GM12891 (cell line): ENCODE measurements around the gene HECTD2.

Experiments used
- PAX5 ChIP-seq: IDR thresholded peaks from 2 replicates; pipeline ENCODE4 v1.6.1; 2011; ENCODE audit warnings: low read length, moderate library complexity, mild to moderate bottlenecking; ENCODE audit not compliant: insufficient read depth, severe bottlenecking
- POLR2A ChIP-seq: IDR thresholded peaks from 2 replicates; pipeline ENCODE4 v1.6.1; 2011; ENCODE audit warnings: low read depth, low read length, control low read depth
- POLR2AphosphoS5 ChIP-seq: IDR thresholded peaks from 2 replicates; pipeline ENCODE4 v1.6.1; 2011; ENCODE audit warnings: low read depth, low read length, control low read depth
- POU2F2 ChIP-seq: IDR thresholded peaks from 2 replicates; pipeline ENCODE4 v1.6.1; 2011; ENCODE audit warnings: low read depth, mild to moderate bottlenecking, control low read depth, low read length, moderate library complexity
- SPI1 ChIP-seq: IDR thresholded peaks from 2 replicates; pipeline ENCODE4 v1.6.1; 2011; ENCODE audit warnings: low read depth, low read length, control low read depth
- TAF1 ChIP-seq: IDR thresholded peaks from 2 replicates; pipeline ENCODE4 v1.6.1; 2011; ENCODE audit warnings: low read depth, low read length, control low read depth

DNA sequence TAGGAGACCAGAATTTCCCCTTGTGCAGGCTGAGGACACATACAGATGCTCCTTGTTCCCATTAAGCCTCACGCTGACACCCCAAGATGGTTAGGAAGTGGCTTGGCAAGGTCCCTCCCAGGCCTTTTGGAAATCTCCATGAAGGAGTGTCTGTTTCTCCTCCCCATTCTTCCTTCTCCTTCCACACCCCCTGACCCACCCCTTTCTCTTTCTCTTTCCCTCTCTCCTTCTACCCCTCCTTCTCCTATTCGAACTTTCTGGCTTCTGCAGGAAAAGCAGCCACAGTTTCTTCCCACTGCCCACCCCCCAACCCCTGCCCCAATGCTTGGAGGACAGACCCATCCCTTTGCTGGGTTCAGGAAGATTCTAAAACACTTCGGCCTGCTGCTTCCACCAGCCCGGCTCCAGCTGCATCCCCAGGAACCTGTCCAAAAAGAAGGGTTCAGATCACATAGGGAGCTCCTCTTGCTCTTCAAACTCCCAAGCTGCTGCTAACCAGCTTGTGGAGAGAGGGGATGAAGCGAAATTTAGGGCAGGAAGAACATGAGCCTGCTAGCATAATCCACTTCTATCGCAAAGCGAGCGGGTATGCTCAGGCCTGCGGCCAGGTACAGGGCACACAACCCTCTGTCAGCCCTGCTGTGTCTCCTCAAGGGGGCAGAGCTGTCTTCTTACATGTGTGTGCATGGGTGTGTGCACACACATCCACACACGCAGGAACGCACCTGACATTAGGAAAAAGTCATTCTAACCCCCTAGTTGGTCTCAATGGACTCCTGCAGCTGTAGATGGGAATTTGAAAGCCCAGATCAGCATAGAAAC, 142.3 kb downstream of the HECTD2 start:
- TF ChIP-seq POLR2A, result no peak
- no peak for TF ChIP-seq POLR2AphosphoS5
- no peak for TF ChIP-seq TAF1
- no peak for TF ChIP-seq POU2F2
- no peak for TF ChIP-seq PAX5
- TF ChIP-seq SPI1, result no peak
